ENCODE data around the gene RNF212B. TPM values are rescaled to one million over a fixed set of nuclear protein-coding genes. Genes with fewer than 3 reads are reported as not detected.
A peak's percentile ranks its signal among the peaks of the same experiment; 100 is the strongest.
"Not testable (repeated sequence)": the region's sequence is repeated elsewhere in the genome, so short reads cannot be mapped to it uniquely, and the experiment has no call there.

RNF212B gene, protein sequence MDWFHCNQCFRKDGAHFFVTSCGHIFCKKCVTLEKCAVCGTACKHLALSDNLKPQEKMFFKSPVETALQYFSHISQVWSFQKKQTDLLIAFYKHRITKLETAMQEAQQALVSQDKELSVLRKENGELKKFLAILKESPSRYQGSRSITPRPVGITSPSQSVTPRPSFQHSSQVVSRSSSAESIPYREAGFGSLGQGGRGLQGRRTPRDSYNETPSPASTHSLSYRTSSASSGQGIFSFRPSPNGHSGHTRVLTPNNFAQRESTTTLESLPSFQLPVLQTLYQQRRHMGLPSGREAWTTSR
- total RNA-seq: not detected in 2 replicates

- H3K9me3 Mint-ChIP-seq: no peaks in the 10 kb centered on the region
- H3K27me3 Mint-ChIP-seq: peaks cover 13% of the 10 kb centered on the region
- H3K27ac Mint-ChIP-seq: no peak within 1 kb of the TSS
- peak; percentile 95 for DNase-seq
- peaks cover 6% of the 10 kb centered on the region for H3K4me1 Mint-ChIP-seq
- intact Hi-C loops (cut with micrococcal nuclease): no loop called here
- peak within 1 kb of the TSS; percentile 68 for H3K4me3 Mint-ChIP-seq
- no peaks in the 10 kb centered on the region for H3K36me3 Mint-ChIP-seq (ENCODE audit: low read depth)
Measured at GRCh38 chr14:23237772-23238594, at the start of gene RNF212B. RNF212B (plus strand) TSS chr14:23237936; CDS start chr14:23240346, 2,410 bp downstream.

DNA sequence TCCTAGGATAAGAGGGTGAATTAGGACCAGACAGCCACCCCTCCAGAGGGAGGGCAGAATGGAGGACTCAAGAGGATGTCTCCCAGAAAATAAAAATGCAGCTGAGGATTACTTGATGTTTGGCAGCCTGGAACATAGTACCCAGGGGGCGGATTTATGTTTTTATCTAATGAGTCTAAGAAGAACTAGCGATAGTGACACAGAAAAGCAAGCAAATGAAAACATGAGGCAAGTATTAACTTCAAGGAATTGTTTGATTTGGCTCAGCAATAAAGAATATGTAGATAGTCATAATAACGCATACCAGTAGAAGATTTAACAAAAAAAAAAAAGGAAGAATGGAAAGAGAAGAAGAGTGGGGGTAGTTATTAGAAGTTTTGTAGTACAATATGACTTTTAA is 44.3 kb upstream of the RNF212B start:
- no peak overlapping the region for H3K4me3 Mint-ChIP-seq
- no peak for DNase-seq

DNA sequence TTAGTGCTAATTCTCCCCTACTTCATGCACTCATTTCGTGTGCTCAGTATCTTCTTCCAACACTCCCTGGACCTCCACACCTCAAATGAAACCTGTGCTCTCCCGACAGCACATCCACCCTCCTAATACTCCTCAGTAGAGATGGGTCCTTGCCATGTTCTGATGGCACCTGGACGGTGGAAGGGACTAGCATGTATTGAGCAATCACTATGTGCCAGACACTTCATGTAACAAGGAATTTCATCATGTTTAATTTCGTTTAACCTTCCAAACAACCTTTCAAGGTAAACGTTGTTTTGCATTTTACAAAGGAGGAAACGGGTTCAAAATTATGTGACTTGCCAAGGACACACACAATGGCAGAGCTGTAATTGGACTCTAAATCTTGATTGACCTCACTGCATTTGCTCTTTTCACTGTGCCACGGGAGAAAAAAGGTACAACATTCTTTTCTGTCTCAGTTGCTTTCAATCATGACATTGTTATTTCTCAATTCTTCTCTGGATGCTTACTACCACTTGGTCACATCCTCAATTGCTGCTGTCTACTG is 42.1 kb upstream of the RNF212B start:
- Mint-ChIP-seq H3K9me3 (no peaks in the 10 kb centered on the region), H3K36me3 (ENCODE audit: low read depth) (no peaks in the 10 kb centered on the region), H3K27ac (no peak overlapping the region), H3K4me1 (no peaks in the 10 kb centered on the region), H3K4me3 (no peak overlapping the region), H3K27me3 (peaks cover 15% of the 10 kb centered on the region)
- intact Hi-C loops (cut with micrococcal nuclease): no loop called here
- DNase-seq: no peak

More for the DNA sequence above, 44.3 kb upstream of the RNF212B start:
- H3K27me3 Mint-ChIP-seq: peaks cover 19% of the 10 kb centered on the region
- H3K4me1 Mint-ChIP-seq: no peaks in the 10 kb centered on the region
- no peak overlapping the region for H3K27ac Mint-ChIP-seq
- H3K36me3 Mint-ChIP-seq (ENCODE audit: low read depth): no peaks in the 10 kb centered on the region
- intact Hi-C loops (cut with micrococcal nuclease): no loop called here
- H3K9me3 Mint-ChIP-seq: no peaks in the 10 kb centered on the region

DNA sequence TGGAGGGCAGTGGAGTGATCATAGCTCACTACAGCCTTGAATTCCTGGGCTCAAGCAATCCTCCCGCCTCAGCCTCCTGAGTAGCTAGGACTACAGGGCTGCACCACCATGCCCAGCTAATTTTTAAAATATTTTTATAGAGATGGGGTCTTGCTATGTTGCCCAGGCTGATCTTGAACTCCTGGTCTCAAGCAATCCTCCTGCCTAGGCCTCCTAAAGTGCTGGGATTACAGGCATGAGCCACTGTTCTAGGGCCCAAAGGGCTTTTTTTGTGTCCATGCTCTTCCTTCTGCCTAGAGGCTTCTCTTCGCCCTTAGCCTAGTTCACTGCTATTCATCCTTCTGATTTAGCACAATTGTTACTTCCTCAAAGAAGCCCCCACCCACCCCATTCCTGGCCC is 41.2 kb upstream of the RNF212B start:
- H3K9me3 Mint-ChIP-seq; H3K36me3 Mint-ChIP-seq (ENCODE audit: low read depth); DNase-seq; intact Hi-C loops (cut with micrococcal nuclease); H3K4me3 Mint-ChIP-seq; H3K4me1 Mint-ChIP-seq; H3K27ac Mint-ChIP-seq: not testable (repeated sequence)
- peaks cover 15% of the 10 kb centered on the region for H3K27me3 Mint-ChIP-seq

GRCh38 chr14:23199141-23199540 is 38.6 kb upstream of the RNF212B start:
- not testable (repeated sequence) for H3K36me3 Mint-ChIP-seq (ENCODE audit: low read depth)

DNA sequence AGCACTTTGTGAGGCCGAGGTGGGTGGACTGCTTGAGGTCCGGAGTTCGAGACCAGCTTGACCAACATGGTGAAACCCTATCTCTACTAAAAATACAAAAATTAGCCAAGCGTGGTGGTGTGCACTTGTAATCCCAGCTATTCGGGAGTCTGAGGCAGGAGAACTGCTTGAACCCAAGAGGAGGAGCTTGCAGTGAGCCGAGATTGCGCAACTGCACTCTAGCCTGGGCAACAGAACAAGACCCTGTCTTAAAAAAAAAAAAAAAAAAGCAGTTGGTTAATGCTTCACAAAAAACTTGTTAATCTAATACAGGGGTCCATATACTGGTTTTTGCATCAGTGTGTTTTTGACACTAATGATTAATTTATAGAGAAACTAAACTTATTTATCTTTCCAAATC is 35.7 kb upstream of the RNF212B start:
- H3K9me3 Mint-ChIP-seq: no peaks in the 10 kb centered on the region
- H3K27ac Mint-ChIP-seq: no peak overlapping the region
- H3K4me1 Mint-ChIP-seq: no peaks in the 10 kb centered on the region
- no peak for DNase-seq
- no peak overlapping the region for H3K4me3 Mint-ChIP-seq
- no peaks in the 10 kb centered on the region for H3K36me3 Mint-ChIP-seq (ENCODE audit: low read depth)
- intact Hi-C loops (cut with micrococcal nuclease): no loop called here
- H3K27me3 Mint-ChIP-seq: peaks cover 16% of the 10 kb centered on the region

More at GRCh38 chr14:23199141-23199540, 38.6 kb upstream of the RNF212B start:
- H3K27me3 Mint-ChIP-seq: peaks cover 12% of the 10 kb centered on the region
- H3K4me3 Mint-ChIP-seq; DNase-seq; H3K9me3 Mint-ChIP-seq; intact Hi-C loops (cut with micrococcal nuclease); H3K4me1 Mint-ChIP-seq; H3K27ac Mint-ChIP-seq: not testable (repeated sequence)

GRCh38 chr14:23206422-23207145 is 31.2 kb upstream of the RNF212B start:
- Mint-ChIP-seq H3K27ac (no peak overlapping the region), H3K36me3 (ENCODE audit: low read depth) (no peaks in the 10 kb centered on the region), H3K27me3 (peaks cover 22% of the 10 kb centered on the region), H3K9me3 (no peaks in the 10 kb centered on the region), H3K4me1 (no peaks in the 10 kb centered on the region), H3K4me3 (no peak overlapping the region)
- DNase-seq: no peak
- intact Hi-C loops (cut with micrococcal nuclease): no loop called here

DNA sequence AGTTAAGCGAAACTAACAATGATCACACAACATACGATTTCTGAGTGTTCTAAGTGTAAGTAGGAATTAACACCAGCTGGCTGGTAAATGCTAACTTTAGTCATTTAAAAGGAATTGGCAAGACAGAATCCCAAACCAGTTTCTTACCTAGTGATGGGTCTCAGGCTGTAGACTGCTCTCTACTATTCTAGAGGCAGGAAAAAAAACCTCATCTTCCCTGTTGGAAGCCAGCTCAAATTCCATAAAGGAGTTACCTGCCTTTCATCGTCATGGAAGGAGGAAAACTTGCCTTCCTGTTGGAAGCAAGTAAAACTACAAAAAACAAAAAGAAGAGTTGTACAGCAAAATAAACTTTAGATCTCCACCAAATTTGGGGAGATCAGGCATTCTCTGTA is 30.6 kb upstream of the RNF212B start:
- intact Hi-C loops (cut with micrococcal nuclease): no loop called here
- Mint-ChIP-seq H3K4me3 (no peak overlapping the region), H3K4me1 (no peaks in the 10 kb centered on the region), H3K27ac (no peak overlapping the region), H3K9me3 (no peaks in the 10 kb centered on the region), H3K36me3 (ENCODE audit: low read depth) (no peaks in the 10 kb centered on the region), H3K27me3 (peaks cover 22% of the 10 kb centered on the region)
- no peak for DNase-seq

DNA sequence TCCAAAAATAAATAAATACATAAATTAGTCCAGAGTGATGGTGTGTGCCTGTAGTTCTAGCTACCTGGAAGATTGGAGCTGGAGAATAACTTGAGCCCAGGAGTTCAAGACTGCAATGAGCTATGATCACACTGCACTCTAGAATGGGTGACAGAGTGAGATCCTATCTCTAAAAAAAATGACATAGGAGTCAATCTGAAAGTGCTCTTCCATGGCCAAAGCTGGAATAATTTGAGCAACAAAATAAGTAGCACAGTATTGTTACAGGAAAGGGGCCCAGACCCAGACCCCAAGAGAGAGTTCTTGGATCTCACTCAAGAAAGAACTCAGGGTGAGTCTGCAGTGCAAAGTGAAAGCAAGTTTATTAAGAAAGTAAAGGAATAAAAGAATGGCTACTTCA is 29.4 kb upstream of the RNF212B start:
- Mint-ChIP-seq H3K4me3 (no peak overlapping the region), H3K27ac (no peak overlapping the region), H3K27me3 (peaks cover 22% of the 10 kb centered on the region), H3K9me3 (no peaks in the 10 kb centered on the region), H3K4me1 (no peaks in the 10 kb centered on the region), H3K36me3 (ENCODE audit: low read depth) (no peaks in the 10 kb centered on the region)
- DNase-seq: no peak
- intact Hi-C loops (cut with micrococcal nuclease): no loop called here

GRCh38 chr14:23209651-23210423 is 27.9 kb upstream of the RNF212B start:
- Mint-ChIP-seq H3K27me3 (peaks cover 18% of the 10 kb centered on the region), H3K27ac (no peak overlapping the region), H3K4me3 (no peak overlapping the region), H3K4me1 (no peaks in the 10 kb centered on the region), H3K36me3 (ENCODE audit: low read depth) (no peaks in the 10 kb centered on the region), H3K9me3 (no peaks in the 10 kb centered on the region)
- DNase-seq: no peak
- intact Hi-C loops (cut with micrococcal nuclease): no loop called here

GRCh38 chr14:23215421-23215820 is 22.3 kb upstream of the RNF212B start:
- Mint-ChIP-seq H3K9me3 (no peaks in the 10 kb centered on the region), H3K4me3 (no peak overlapping the region), H3K4me1 (no peaks in the 10 kb centered on the region), H3K36me3 (ENCODE audit: low read depth) (no peaks in the 10 kb centered on the region), H3K27ac (no peak overlapping the region), H3K27me3 (peaks cover 19% of the 10 kb centered on the region)
- no peak for DNase-seq
- intact Hi-C loops (cut with micrococcal nuclease): no loop called here

GRCh38 chr14:23217032-23218020 is 20.4 kb upstream of the RNF212B start:
- intact Hi-C loops (cut with micrococcal nuclease): no loop called here
- Mint-ChIP-seq H3K9me3 (no peaks in the 10 kb centered on the region), H3K4me1 (no peaks in the 10 kb centered on the region)

More at GRCh38 chr14:23217032-23218020, 20.4 kb upstream of the RNF212B start:
- peaks cover 31% of the 10 kb centered on the region for H3K27me3 Mint-ChIP-seq
- H3K27ac Mint-ChIP-seq: no peak overlapping the region
- no peak for DNase-seq
- no peak overlapping the region for H3K4me3 Mint-ChIP-seq
- H3K36me3 Mint-ChIP-seq (ENCODE audit: low read depth): no peaks in the 10 kb centered on the region
